Naive B cell (primary cell): ENCODE measurements around the gene CAPN7. TPM values are rescaled to one million over a fixed set of nuclear protein-coding genes. Genes with fewer than 3 reads are reported as not detected.

Experiments
- ATAC-seq, 2 donors: fragments of 150-1000 bp; cut with Tn5 transposase; 2 replicates each; pipeline ENCODE4 v1.10.0; 2021; ENCODE audit warnings: low read depth in 2 of 2, mild to moderate bottlenecking in 2 of 2, moderate library complexity in 2 of 2
- DNase-seq: peaks from one replicate; pipeline ENCODE4 v3.0.0; 2022
- H3K27ac Mint-ChIP-seq, 6 donors: one replicate each; pipeline ENCODE4 v1.8.0; 2020 to 2022; ENCODE audit warnings: mild to moderate bottlenecking in 6 of 6, mixed read lengths in 6 of 6, moderate library complexity in 5 of 6, inconsistent platforms in 2 of 6
- H3K27me3 Mint-ChIP-seq, 3 donors: one replicate each; pipeline ENCODE4 v1.8.0; 2021 to 2022; ENCODE audit warnings: mixed read lengths in 3 of 3, mild to moderate bottlenecking in 1 of 3
- H3K36me3 Mint-ChIP-seq, 2 donors: one replicate each; pipeline ENCODE4 v1.8.0; 2020 to 2022; ENCODE audit warnings: mixed read lengths in 2 of 2, inconsistent platforms in 1 of 2, mild to moderate bottlenecking in 1 of 2
- H3K4me1 Mint-ChIP-seq, 3 donors: one replicate each; pipeline ENCODE4 v1.8.0; 2020 to 2022; ENCODE audit warnings: mixed read lengths in 3 of 3, inconsistent platforms in 1 of 3, mild to moderate bottlenecking in 1 of 3, moderate library complexity in 1 of 3
- H3K4me3 Mint-ChIP-seq, 8 donors: one replicate each; pipeline ENCODE4 v1.8.0; 2020 to 2022; ENCODE audit warnings: mild to moderate bottlenecking in 8 of 8, mixed read lengths in 8 of 8, moderate library complexity in 8 of 8, inconsistent platforms in 2 of 8
- H3K9me3 Mint-ChIP-seq, 7 donors: one replicate each; pipeline ENCODE4 v1.8.0; 2020 to 2022; ENCODE audit warnings: mixed read lengths in 7 of 7, mild to moderate bottlenecking in 5 of 7, inconsistent platforms in 2 of 7, moderate library complexity in 1 of 7
- polyA plus RNA-seq, 6 donors: library from polyadenylated mRNA; unstranded; fragments of 300-500 nt; fragmentation: Illumina TruSeq; gene quantifications; one replicate each; pipeline ENCODE4 v1.2.3, GENCODE V29; 2021; ENCODE audit warnings: low read depth in 6 of 6

Gene CAPN7
- polyA plus RNA-seq, 6 donors from 2014 or later = 19.0 to 35.7 (median 21.1) TPM

GRCh38 chr3:15263120-15263519 is 57.1 kb downstream of the CAPN7 start:
- Mint-ChIP-seq H3K4me1 (peaks cover 36 to 61% (median 41%) of the 10 kb centered on the region in 3 donors), H3K27ac (peak overlapping the region in 2 of 6 donors; percentile 32 to 83), H3K9me3 (no peaks in the 10 kb centered on the region), H3K27me3 (no peaks in the 10 kb centered on the region), H3K36me3 (peaks cover 11 to 25% of the 10 kb centered on the region in 2 donors), H3K4me3 (no peak overlapping the region)
- DNase-seq = no peak
- no peak for ATAC-seq

GRCh38 chr3:15263926-15264325 is 57.9 kb downstream of the CAPN7 start:
- Mint-ChIP-seq H3K36me3 (peaks cover 13 to 25% of the 10 kb centered on the region in 2 donors), H3K27ac (peak overlapping the region in 4 of 6 donors; percentile 42 to 78 (median 64)), H3K27me3 (no peaks in the 10 kb centered on the region), H3K4me1 (peaks cover 41 to 68% (median 48%) of the 10 kb centered on the region in 3 donors), H3K9me3 (no peaks in the 10 kb centered on the region), H3K4me3 (peak overlapping the region in 1 of 8 donors; percentile 47)
- DNase-seq = no peak
- ATAC-seq = no peak

GRCh38 chr3:15264486-15264885 is 58.4 kb downstream of the CAPN7 start:
- DNase-seq (no peak), ATAC-seq (no peak)
- Mint-ChIP-seq H3K36me3 (peaks cover 18 to 25% of the 10 kb centered on the region in 2 donors), H3K27ac (peak overlapping the region in 2 of 6 donors; percentile 62 to 66), H3K9me3 (no peaks in the 10 kb centered on the region), H3K4me1 (peaks cover 47 to 74% (median 53%) of the 10 kb centered on the region in 3 donors), H3K4me3 (peak overlapping the region in 3 of 8 donors; percentile 15 to 37 (median 27)), H3K27me3 (no peaks in the 10 kb centered on the region)

- H3K36me3 Mint-ChIP-seq = peaks cover 13 to 17% of the 10 kb centered on the region in 2 donors
- H3K4me1 Mint-ChIP-seq = peaks cover 46 to 81% (median 64%) of the 10 kb centered on the region in 3 donors
Measured at GRCh38 chr3:15265655-15266509, 59.8 kb downstream of the CAPN7 start.

GRCh38 chr3:15266510-15267376 is 60.7 kb downstream of the CAPN7 start:
- H3K27ac Mint-ChIP-seq = peak overlapping the region in 2 of 6 donors; percentile 32 to 49
- ATAC-seq (no peak), DNase-seq (no peak)
- H3K27me3 Mint-ChIP-seq = no peaks in the 10 kb centered on the region
- H3K9me3 Mint-ChIP-seq = no peaks in the 10 kb centered on the region
- peak overlapping the region in 1 of 8 donors; percentile 10 for H3K4me3 Mint-ChIP-seq
- peaks cover 11% of the 10 kb centered on the region in 2 donors for H3K36me3 Mint-ChIP-seq
- peaks cover 50 to 82% (median 68%) of the 10 kb centered on the region in 3 donors for H3K4me1 Mint-ChIP-seq

More at GRCh38 chr3:15265655-15266509, 59.8 kb downstream of the CAPN7 start:
- ATAC-seq (no peak), DNase-seq (no peak)
- Mint-ChIP-seq H3K4me3 (peak overlapping the region in 3 of 8 donors; percentile 26 to 45 (median 41)), H3K27me3 (no peaks in the 10 kb centered on the region), H3K9me3 (no peaks in the 10 kb centered on the region), H3K27ac (peak overlapping the region in 2 of 6 donors; percentile 56 to 69)

GRCh38 chr3:15267502-15267901 is 61.5 kb downstream of the CAPN7 start:
- Mint-ChIP-seq H3K36me3 (peaks cover 11% of the 10 kb centered on the region in 2 donors), H3K27ac (peak overlapping the region in 2 of 6 donors; percentile 13 to 82)

GRCh38 chr3:15268033-15268631 is 62.1 kb downstream of the CAPN7 start:
- ATAC-seq = peak; percentile 29 to 38
- Mint-ChIP-seq H3K9me3 (no peaks in the 10 kb centered on the region), H3K4me1 (peaks cover 64 to 93% (median 82%) of the 10 kb centered on the region in 3 donors), H3K36me3 (peaks cover 11% of the 10 kb centered on the region in 2 donors), H3K27me3 (no peaks in the 10 kb centered on the region), H3K4me3 (peak overlapping the region in 7 of 8 donors; percentile 30 to 71 (median 36)), H3K27ac (peak overlapping the region in 5 of 6 donors; percentile 13 to 82 (median 67))
- DNase-seq = peak; percentile 73

More at GRCh38 chr3:15267502-15267901, 61.5 kb downstream of the CAPN7 start:
- H3K4me1 Mint-ChIP-seq = peaks cover 57 to 89% (median 76%) of the 10 kb centered on the region in 3 donors
- H3K4me3 Mint-ChIP-seq = peak overlapping the region in 3 of 8 donors; percentile 30 to 39 (median 33)
- ATAC-seq (no peak), DNase-seq (no peak)
- H3K9me3 Mint-ChIP-seq = no peaks in the 10 kb centered on the region
- H3K27me3 Mint-ChIP-seq = no peaks in the 10 kb centered on the region

- ATAC-seq (no peak), DNase-seq (peak; percentile 38)
- H3K27me3 Mint-ChIP-seq = no peaks in the 10 kb centered on the region
- peak overlapping the region; percentile 56 to 94 (median 82) for H3K27ac Mint-ChIP-seq
- H3K9me3 Mint-ChIP-seq = no peaks in the 10 kb centered on the region
- peak overlapping the region; percentile 52 to 87 (median 60) for H3K4me3 Mint-ChIP-seq
- peaks cover 72 to 93% (median 90%) of the 10 kb centered on the region in 3 donors for H3K4me1 Mint-ChIP-seq
- H3K36me3 Mint-ChIP-seq = peaks cover 11% of the 10 kb centered on the region in 2 donors
Measured at GRCh38 chr3:15269091-15269989, 63.3 kb downstream of the CAPN7 start.

GRCh38 chr3:15271030-15271429 is 65.0 kb downstream of the CAPN7 start:
- peak overlapping the region in 5 of 8 donors; percentile 5 to 87 (median 83) for H3K4me3 Mint-ChIP-seq
- DNase-seq = no peak
- H3K27me3 Mint-ChIP-seq = no peaks in the 10 kb centered on the region
- H3K36me3 Mint-ChIP-seq = peaks cover 11 to 21% of the 10 kb centered on the region in 2 donors
- peak overlapping the region in 5 of 6 donors; percentile 85 to 99 (median 97) for H3K27ac Mint-ChIP-seq
- H3K4me1 Mint-ChIP-seq = peaks cover 73 to 93% (median 91%) of the 10 kb centered on the region in 3 donors
- no peak for ATAC-seq
- peaks cover 0 to 3% (median 0%) of the 10 kb centered on the region in 7 donors for H3K9me3 Mint-ChIP-seq

- ATAC-seq (peak; percentile 86), DNase-seq (peak; percentile 91)
- Mint-ChIP-seq H3K4me3 (peak overlapping the region; percentile 45 to 87 (median 80)), H3K27me3 (no peaks in the 10 kb centered on the region), H3K27ac (peak overlapping the region; percentile 85 to 99 (median 97)), H3K4me1 (peaks cover 74 to 93% (median 88%) of the 10 kb centered on the region in 3 donors), H3K36me3 (peaks cover 7 to 24% of the 10 kb centered on the region in 2 donors), H3K9me3 (peaks cover 0 to 3% (median 0%) of the 10 kb centered on the region in 7 donors)
Measured at GRCh38 chr3:15271785-15272381, 65.8 kb downstream of the CAPN7 start.

- DNase-seq (no peak), ATAC-seq (no peak)
- Mint-ChIP-seq H3K4me1 (peaks cover 81 to 94% (median 88%) of the 10 kb centered on the region in 3 donors), H3K4me3 (peak overlapping the region; percentile 45 to 91 (median 84)), H3K27ac (peak overlapping the region; percentile 89 to 99 (median 97)), H3K36me3 (peaks cover 7 to 24% of the 10 kb centered on the region in 2 donors), H3K9me3 (peaks cover 0 to 3% (median 0%) of the 10 kb centered on the region in 7 donors), H3K27me3 (no peaks in the 10 kb centered on the region)
Measured at GRCh38 chr3:15272426-15273196, 66.6 kb downstream of the CAPN7 start.
